ENCODE data around the gene LEMD1.
A peak's percentile ranks its signal among the peaks of the same experiment; 100 is the strongest.

LEMD1 gene

DNA sequence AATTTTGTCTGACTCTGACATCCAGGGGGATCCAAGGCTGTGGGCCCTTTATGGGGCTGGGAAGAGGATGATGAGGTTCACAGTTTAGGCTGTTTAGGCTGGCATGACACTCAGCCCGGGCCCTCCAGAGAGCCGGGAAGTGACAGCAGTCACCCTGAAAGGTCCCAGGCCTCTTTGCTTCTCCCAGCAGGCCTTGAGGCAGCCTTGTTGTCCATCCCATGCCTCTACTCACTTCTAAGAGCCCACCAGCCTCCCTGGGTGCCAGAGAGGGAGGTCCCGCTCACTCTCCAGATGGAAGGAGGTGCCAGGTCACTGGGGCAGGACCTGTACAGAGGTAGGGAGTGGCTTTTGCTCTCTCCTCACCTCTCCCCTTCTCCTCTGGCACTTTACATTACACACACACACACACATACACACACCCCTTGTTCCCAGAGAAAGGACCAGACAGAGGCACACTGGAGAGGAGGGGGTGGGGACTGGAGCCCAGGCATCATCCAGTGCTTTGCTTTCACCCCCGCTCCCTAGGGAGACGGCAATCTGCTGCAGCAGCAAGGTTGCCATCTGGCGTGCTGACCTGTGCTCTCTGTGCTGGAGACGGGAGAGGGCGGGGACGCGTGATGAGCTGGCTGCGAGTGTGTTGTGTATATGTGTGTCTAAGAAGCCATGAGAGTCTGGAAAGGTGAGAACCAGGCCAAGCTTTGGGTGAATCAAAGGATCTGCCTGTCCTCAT lies 69.7 kb downstream of the LEMD1 start:
- DNase-seq, result no peak

DNA sequence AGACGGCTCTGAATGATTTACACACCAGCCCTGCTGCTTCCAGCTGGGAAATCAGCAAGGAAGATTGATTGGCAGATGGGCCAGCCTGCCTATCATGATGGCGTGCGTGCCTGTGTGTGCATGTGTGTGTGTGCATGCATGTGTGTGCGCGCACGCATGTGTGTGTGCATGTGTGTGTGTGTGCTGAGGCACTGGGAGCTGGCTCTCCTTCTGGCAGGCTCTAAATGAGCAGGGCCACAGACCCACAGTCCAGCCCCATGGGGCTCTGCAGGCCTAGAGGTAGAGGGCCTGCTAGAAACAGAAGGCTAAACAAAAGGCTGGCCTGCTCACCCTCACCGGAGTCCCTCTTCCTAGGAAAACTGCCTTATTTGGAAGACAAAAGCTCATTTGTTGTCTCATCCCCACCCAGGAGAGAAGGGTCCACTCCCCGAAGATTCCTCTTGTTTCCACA lies 71.1 kb downstream of the LEMD1 start:
- no peak for DNase-seq

DNA sequence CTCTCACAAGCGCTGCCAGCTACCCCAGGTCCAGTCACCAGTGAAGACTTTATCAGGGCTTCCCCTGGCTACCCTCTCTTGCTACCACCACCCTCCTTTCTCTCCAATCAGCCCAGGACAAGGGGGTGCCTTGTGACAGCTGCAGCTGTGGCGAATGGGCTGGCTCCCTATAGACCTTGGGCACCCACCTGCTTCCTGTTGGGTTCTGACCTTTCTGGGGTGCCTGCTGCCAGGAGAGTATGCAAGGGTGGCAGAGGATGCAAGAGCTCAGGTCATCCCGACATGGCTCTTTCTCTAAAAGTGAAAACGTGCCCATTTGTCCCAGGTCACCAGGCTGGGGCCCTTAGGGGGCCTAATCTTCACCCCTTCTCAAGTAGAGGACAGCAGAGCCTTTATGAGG lies 71.7 kb downstream of the LEMD1 start:
- no peak for DNase-seq

DNA sequence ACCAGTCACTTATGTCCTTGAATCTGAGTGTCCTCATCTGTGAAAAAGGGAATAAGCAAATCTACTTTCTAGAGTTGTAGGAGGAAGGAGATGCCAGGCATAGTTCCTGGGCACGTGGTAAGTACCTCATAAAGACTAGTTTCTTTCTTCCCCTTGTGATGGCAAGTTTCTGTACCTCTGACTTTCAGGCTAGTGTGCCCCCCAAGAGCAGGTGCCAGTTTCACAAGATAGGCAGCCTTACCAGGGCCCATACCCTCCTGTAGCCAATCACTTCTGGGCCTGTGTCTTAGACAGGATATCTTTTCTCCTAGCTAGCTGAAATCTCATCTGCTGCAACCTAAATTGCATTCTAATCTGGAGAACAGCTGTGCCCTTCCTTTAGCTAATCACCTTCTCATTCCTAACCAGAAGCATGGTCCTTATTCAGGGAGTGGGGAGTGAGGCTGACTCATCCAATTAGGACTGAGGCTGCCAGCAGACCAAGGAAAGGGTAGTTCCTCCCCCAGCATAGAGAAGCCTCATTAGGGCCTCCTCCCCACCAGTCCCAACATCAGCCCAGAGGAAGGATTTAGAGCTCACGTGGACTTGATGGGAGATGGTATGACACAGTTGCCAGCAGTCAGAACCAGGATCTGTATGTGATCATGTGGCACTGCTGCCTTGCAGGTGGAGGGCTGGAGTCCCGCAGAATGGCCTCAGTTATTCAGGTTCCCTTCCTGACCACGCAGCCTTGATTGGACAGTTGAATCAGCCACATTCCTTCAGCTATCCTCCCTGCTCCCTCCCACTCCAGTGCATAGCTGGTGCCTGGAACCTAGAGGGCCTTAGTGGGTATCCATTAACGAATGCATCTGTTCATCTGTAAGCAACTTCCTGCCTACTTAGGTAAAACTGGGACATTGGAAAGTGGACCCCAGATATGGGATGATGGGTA lies 73.0 kb downstream of the LEMD1 start:
- no peak for DNase-seq

DNA sequence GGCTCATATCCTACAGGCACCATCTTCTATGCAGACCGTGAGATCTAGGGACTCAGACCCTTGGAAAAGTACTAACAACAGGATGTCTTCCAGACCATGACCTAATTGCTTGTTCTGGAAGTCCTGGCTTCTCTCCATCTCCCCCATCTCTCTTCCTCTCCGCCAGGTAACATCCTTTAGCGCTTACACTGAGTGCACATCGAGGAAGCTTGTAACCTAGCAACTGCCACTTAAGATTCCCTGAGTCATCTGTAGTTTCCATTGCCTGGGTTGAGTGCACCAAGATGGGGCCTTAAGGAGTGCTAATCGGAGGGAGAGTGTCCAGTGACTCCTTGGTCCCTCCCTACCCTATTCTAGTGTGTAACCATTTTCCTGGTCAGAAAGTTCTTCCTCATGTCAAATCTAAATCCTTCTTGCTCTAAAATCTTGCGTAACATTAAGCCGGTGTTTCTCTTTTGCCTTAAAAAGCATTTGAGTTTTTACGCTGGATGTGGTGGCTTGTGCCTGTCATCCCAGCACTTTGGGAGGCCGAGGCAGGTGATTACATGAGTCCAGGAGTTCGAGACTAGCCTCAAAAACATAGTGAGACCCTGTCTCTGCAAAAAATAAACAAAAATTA lies 74.8 kb downstream of the LEMD1 start:
- no peak for DNase-seq

DNA sequence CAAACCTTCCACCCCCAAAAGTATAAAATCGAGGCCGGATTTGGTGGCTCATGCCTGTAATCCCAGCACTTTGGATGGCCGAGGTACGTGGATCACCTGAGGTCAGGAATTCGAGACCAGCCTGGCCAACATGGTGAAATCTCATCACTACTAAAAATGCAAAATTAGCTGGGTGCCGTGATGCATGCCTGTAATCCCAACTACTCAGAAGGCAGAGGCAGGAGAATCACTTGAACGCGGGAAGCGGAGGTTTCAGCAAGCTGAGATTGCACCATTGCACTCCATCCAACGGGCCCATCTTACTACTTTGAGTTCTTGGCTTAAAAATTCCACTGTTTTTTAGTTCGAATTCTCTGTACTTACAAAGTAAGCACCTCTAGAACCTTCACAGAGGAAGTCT lies 76.1 kb downstream of the LEMD1 start:
- no peak for DNase-seq

DNA sequence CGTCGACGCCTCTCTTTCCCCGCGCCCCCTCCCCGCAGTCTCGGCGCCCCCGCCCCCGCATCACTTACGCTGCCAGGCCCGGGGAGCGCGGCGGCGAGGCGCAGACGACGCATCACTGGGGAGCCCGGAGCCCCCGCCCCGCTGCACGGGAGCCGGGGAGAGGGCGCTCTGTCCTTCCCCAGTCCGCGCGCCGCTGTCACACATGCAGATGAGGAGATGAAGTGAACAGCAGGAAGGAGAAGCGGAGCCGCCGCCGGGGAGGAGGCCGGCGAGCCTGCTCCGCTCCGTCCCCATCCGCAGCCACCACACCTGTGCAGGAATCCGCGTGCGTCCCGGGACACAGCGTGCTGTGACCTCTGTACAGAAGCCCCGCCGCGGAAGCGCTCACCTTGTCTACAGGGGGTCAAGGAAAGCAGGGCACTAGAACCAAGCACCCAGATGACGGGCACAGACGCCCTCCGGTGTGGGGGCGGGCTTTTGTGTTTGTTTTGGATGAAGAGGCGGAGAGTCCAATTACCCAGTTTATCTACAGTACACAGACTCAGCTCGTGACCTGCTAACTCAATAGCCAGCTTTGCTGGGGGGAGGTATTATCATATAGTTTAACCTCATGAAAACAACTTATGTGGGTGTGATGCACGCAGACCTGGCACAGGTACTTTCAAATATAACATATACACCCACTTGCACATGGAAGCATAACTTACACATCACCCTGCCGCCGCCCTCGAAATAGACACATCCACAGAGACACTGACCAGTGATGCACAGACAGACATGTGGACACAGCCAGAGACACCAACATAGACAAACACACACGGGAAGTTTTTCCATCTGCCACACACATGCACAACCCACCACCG lies 77.6 kb downstream of the LEMD1 start:
- DNase-seq, result no peak

DNA sequence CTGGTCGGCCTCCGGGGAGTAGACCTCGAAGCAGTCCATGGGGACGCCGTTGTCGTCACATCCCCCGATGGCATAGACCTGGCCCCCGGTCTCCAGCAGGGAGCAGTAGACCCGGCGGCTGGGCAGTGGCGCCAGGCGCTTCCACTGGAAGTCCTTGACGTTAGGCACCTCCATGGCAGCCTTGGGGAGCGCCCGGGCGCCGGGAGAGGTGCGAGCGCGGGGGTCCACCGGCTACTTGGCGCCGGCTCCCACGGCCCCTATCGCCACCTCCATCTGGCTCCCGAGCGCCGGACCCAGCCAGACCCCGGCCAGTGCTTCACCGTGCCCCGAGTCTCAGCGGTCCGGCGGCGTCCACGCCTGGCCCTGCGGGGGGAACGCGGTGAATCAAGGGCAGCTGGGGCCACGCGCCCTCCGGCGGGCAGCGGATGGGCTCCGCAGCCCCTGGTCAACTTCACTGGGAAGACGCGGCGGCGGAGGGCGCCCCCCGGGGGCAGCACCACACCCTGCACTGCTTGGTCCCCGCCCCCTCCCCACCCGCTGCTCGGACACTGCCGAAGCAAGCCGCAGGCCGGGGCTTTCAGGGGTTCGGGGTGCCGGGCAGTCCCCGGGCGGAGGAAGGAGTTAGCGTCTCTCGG lies 78.3 kb downstream of the LEMD1 start:
- no peak for DNase-seq

DNA sequence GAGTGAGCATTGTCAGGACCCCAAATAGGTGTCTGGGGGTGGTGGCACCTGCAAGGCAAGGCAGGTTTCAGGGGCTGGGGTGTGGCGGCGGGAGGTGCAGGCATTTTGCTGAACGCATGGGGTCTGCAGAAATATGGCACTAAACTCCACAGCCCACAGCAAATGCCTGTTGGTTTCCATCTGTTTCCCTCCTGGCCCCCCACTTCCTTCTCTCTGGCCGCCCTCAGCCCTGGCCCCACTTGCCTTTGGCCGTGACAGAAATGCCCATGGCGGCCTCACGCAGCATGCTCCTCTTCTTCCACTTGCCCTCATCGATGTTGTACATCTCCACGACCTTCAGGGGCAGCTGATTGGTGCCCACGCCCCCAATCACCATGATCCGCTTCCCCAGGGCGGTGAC lies 78.9 kb downstream of the LEMD1 start:
- DNase-seq, result no peak

DNA sequence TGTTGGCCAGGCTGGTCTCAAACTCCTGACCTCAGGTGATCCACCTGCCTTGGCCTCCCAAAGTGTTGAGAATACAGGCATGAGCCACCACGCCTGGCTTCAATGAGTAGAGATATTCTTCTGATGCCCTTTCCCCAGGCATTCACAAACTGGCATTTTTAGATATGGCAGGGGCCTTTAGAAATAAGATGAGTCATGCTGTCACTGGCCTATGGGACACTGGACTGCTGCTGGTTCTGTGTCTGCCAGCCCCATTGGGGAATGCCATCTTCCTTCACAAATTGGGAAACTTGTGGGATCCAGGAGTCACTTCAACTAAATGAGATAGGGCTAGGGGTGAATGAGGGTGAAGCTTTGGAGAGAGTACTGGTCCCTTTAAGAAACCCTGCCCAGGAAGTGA lies 81.2 kb downstream of the LEMD1 start:
- no peak for DNase-seq

DNA sequence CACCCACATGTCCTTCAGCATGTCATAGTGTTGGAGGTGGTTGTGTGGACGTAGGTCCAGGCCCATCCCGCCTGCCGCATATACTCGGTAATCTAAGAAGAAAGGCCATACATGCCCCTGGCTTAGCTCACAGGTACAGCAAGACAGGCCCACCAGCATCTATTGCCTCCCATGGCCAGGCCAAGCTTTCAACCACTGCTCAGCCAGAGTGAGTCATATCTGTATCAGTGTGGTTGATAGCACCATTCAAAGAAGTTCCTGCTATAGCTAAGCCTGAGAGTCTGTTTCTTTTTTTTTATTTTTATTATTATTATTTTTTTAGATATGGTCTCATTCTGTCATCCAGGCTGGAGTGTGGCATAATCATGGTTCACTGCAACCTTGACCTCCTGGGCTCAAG lies 82.1 kb downstream of the LEMD1 start:
- no peak for DNase-seq

DNA sequence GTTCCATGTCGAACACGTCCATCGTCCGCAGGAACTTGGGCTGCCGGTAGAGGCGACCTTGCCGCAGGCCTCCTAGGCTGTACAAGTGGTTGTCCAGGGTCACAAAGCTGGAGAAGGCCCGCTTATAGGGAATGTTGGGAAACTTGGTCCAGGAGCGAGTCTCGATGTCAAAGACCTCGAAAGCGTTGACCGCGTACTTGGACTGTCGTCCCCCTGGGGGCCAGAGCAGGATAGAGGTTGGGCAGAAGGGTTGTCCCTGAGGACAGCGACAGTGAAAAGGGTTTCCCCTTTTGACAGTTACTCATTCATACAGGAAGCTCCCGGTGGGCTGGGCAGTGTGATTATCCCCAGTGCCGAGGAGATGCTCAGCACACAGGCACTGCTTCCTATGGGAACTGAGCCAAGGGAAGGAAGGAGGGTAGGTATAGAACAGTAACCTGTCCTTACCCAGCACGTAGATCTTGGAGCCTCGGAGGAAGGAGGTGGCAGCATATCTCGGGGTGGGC lies 82.6 kb downstream of the LEMD1 start:
- no peak for DNase-seq

DNA sequence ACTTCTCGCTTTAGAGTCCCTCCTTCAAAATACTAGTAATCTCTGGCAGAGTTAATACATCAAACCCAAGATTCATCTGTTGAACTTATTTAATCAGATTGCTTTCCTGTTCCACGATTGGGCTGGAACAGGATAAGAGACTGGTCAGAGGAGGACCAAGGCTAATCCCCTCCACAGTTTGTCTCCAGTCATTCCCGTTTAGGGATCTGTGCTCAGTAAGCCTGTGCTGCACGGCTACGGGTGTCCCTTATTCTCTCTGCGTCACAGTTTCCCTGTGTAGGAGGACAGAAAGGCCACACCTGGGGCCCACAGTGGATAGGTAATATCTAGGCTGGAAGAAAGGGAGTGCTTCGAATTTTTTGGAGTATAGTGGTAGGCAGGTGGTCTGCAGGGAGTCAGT lies 83.8 kb downstream of the LEMD1 start:
- DNase-seq, result no peak

DNA sequence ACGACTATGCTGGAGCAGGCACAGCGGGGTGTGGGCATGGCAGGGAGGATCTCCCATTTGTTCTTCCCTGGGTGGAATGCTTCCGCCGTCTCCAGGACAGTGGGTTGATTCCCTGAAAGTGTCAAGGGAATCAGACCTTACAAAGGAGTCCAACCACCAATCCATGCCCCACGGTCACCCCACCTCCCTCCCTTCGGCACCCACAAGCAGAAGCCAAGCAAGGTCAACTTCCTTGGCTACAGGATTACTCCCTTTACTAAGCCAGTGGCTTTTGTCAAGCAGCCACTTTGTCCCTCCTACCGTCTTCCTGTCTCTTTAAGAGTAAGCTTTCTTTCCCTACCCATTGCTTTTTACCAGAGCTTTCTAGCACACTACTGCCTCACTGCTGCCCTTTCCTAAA lies 84.4 kb downstream of the LEMD1 start:
- DNase-seq, result no peak

DNA sequence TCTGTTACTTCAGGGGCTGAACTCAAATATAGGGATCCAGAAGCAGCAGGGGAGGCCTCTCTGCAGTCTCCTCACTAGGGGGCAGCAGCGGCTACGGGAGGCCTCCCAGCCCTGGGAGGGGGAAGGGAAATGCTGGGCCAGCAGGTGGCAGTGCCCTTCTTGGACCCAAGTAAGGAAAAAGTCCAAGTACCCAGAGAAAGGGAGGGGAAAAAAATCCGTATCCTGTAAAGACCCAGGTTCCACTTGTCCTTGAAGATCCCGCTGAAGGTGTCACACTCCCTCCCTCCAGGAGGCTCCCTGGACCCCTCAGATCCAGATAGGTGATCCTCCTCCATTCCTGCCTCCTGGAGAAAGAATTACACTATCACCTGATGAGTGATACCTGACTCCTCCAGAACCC lies 86.2 kb downstream of the LEMD1 start:
- DNase-seq, result peak; percentile 21

DNA sequence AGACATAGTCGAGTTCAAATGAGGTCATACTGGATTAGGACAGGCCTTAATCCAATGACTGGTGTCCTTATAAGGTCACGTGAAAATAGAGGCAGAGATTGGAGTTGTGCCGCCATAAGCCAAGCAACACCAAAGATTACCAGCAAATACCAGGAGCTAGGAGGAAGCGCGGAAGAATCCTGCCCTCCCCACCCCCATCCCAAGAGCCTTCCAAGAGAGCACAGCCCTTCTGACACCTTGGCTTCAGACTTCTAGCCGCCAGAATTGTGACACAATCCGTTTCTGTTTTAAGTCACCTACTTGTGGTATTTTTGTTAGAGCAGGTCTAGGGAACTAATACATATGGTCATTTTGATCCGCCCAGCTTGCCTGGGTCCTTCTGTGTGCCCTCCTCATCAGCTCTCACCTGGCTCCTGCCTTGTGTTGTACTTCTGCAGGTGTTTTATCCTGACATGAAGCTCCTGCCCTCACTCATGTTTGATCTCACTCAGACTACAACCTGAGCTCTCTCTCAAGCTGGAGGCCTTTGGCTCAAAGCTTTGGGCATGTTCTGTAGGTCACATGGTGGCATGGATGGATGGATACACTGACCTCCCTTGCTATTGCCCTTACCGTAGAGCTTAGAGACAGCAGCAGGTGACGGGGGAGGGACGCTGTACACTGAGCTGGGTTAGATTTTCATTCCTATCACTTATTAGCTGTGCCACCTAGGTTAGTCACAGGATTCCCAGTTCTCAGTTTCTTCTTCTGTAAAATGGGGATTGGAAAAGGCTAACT lies 89.7 kb downstream of the LEMD1 start:
- no peak for DNase-seq
